NOMO-1 treated with DMSO at 0.1 percent for 48 hours (cell line): ENCODE data around the gene PAX7.

Experiments used
- DNase-seq: peaks from one replicate; lab custom pipeline; 2025; ENCODE audit not compliant: unreplicated experiment; lab: John Stamatoyannopoulos, UW

PAX7 gene

GRCh38 chr1:18789246-18789645 is 158.6 kb downstream of the PAX7 start:
- DNase-seq = no peak

GRCh38 chr1:18792747-18793146 is 162.1 kb downstream of the PAX7 start:
- DNase-seq = no peak

GRCh38 chr1:18793164-18793563 is 162.5 kb downstream of the PAX7 start:
- DNase-seq = no peak

GRCh38 chr1:18794051-18794450 is 163.4 kb downstream of the PAX7 start:
- no peak for DNase-seq

- no peak for DNase-seq
These were observed 163.9 kb downstream of the PAX7 start for GRCh38 chr1:18794561-18794960.

- no peak for DNase-seq
These were observed 164.5 kb downstream of the PAX7 start for GRCh38 chr1:18795002-18795689.

GRCh38 chr1:18796950-18797349 is 166.3 kb downstream of the PAX7 start:
- DNase-seq = no peak
